Activated naive CD8-positive, alpha-beta T cell treated with anti-CD3 and anti-CD28 coated beads, Interleukin-2, amount 50 U/mL, for 24 hours (primary cell): ENCODE results near the gene COL23A1.

Source experiments
- ATAC-seq: fragments of 150-1000 bp; cut with Tn5 transposase; one replicate; pipeline ENCODE4 v1.10.0; 2021
- DNase-seq: peaks from one replicate; pipeline ENCODE4 v3.0.0; 2021
- H3K27ac Mint-ChIP-seq: one replicate; pipeline ENCODE4 v1.8.0; 2021; ENCODE audit warnings: mild to moderate bottlenecking, mixed read lengths
- H3K27me3 Mint-ChIP-seq: one replicate; pipeline ENCODE4 v1.8.0; 2021; ENCODE audit warnings: mixed read lengths
- H3K36me3 Mint-ChIP-seq: one replicate; pipeline ENCODE4 v1.8.0; 2021; ENCODE audit warnings: low read depth, mixed read lengths
- H3K4me1 Mint-ChIP-seq: one replicate; pipeline ENCODE4 v1.8.0; 2021; ENCODE audit warnings: mixed read lengths
- H3K4me3 Mint-ChIP-seq: one replicate; pipeline ENCODE4 v1.8.0; 2021; ENCODE audit warnings: mild to moderate bottlenecking, moderate library complexity, mixed read lengths
- H3K9me3 Mint-ChIP-seq: one replicate; pipeline ENCODE4 v1.8.0; 2021; ENCODE audit warnings: mixed read lengths

Gene COL23A1

GRCh38 chr5:178434851-178435250, 155.3 kb downstream of the COL23A1 start:
- Mint-ChIP-seq H3K36me3 (no peaks in the 10 kb centered on the region), H3K4me3 (no peak overlapping the region), H3K27me3 (no peaks in the 10 kb centered on the region), H3K27ac (no peak overlapping the region), H3K9me3 (no peaks in the 10 kb centered on the region), H3K4me1 (no peaks in the 10 kb centered on the region)
- DNase-seq (no peak), ATAC-seq (no peak)

GRCh38 chr5:178434016-178434761, 156.0 kb downstream of the COL23A1 start:
- no peaks in the 10 kb centered on the region for H3K27me3 Mint-ChIP-seq
- no peaks in the 10 kb centered on the region for H3K36me3 Mint-ChIP-seq
- DNase-seq (no peak), ATAC-seq (no peak)
- no peaks in the 10 kb centered on the region for H3K9me3 Mint-ChIP-seq
- no peaks in the 10 kb centered on the region for H3K4me1 Mint-ChIP-seq
- H3K27ac Mint-ChIP-seq, result no peak overlapping the region
- no peak overlapping the region for H3K4me3 Mint-ChIP-seq

DNA sequence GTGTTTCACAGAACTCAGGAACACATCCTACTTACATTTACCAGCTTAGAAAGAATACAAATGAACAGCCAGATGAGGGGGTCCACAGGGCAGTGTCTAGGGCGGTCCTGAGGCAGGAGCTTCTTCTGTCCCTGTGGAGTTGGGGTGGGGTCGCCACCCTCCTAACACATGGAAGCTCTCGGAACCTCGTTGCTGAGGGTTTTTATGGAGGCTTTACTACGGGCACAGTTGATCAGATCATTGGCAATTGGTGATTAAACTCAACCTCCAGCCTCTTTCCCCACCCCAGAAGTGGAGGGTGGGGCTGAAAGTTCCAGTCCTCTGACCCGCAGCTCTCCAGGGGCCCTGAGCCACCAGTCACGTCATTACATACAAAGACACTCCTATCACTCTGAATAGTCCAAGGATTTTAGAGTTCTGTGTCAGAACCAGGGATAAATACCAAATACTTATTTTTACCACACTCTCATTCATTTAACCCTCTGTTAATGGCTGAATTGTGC, 156.9 kb downstream of the COL23A1 start:
- H3K27me3 Mint-ChIP-seq, result no peaks in the 10 kb centered on the region
- H3K9me3 Mint-ChIP-seq, result no peaks in the 10 kb centered on the region
- no peaks in the 10 kb centered on the region for H3K4me1 Mint-ChIP-seq
- DNase-seq, result no peak
- no peaks in the 10 kb centered on the region for H3K36me3 Mint-ChIP-seq
- ATAC-seq, result no peak
- H3K27ac Mint-ChIP-seq, result no peak overlapping the region
- H3K4me3 Mint-ChIP-seq, result no peak overlapping the region

DNA sequence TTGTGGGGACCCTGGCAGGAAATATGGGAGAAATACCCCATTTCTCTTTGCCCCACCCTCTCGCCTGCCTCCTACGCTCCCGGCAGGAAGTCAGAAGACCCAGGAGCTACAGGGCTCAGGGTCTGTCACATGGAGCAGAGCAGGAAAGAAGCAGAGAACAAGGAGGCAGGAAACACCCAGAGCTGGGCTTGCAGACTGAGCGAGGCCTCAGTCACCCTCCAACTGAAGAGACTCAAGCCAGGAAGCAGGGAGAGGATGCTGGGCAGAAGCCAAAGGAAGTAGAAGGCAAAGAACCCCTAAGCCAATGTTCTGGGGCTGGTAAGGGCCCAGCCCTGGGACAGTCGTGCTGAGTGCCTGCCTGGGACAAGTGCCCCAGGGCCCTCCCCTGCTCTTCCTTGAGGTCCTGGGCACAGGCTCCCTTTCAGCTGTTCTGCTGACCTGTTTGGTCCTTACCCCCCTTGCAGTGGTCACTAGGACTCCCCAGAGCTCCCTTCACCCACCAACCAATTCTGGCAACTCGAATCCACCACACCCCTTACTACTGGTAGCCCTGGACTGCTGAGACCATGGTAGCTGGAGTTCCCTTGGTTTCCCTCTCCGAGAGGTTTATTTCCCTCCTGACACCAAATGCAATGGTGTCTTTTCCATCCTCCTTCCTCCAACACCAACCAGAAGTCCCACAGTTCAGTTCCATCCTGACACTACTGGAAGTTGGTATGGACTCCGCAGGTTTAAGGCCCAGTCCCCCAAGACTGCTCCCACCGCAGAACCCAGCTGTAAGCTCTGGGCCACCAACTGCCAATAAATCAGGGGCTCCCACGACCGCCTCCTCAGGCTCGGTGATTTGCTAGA, 157.5 kb downstream of the COL23A1 start:
- H3K27ac Mint-ChIP-seq, result no peak overlapping the region
- no peak for ATAC-seq
- no peaks in the 10 kb centered on the region for H3K4me1 Mint-ChIP-seq
- no peak overlapping the region for H3K4me3 Mint-ChIP-seq
- DNase-seq, result no peak
- no peaks in the 10 kb centered on the region for H3K9me3 Mint-ChIP-seq
- no peaks in the 10 kb centered on the region for H3K27me3 Mint-ChIP-seq
- H3K36me3 Mint-ChIP-seq, result no peaks in the 10 kb centered on the region

DNA sequence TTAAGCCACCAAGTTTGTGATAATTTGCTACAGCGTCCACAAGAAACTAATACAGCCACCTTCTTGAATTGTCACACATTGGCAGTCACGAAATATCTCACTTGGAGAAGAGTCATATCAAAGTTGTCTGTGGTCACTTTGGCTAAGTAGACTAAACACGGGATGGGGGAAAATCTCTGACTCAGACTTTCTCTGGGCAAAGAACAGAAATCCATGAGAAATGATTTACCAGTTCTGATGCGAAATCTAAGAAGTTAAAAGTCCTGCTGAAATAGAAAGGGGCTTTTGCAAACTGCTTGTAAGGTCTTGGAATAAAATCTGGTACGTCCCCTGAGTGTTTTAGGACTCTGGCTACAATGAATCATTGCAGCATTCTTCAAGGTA, 158.4 kb downstream of the COL23A1 start:
- no peak for ATAC-seq
- H3K4me3 Mint-ChIP-seq, result no peak overlapping the region
- no peak for DNase-seq
- H3K4me1 Mint-ChIP-seq, result no peaks in the 10 kb centered on the region
- no peaks in the 10 kb centered on the region for H3K27me3 Mint-ChIP-seq
- H3K36me3 Mint-ChIP-seq, result no peaks in the 10 kb centered on the region
- H3K9me3 Mint-ChIP-seq, result no peaks in the 10 kb centered on the region
- no peak overlapping the region for H3K27ac Mint-ChIP-seq

DNA sequence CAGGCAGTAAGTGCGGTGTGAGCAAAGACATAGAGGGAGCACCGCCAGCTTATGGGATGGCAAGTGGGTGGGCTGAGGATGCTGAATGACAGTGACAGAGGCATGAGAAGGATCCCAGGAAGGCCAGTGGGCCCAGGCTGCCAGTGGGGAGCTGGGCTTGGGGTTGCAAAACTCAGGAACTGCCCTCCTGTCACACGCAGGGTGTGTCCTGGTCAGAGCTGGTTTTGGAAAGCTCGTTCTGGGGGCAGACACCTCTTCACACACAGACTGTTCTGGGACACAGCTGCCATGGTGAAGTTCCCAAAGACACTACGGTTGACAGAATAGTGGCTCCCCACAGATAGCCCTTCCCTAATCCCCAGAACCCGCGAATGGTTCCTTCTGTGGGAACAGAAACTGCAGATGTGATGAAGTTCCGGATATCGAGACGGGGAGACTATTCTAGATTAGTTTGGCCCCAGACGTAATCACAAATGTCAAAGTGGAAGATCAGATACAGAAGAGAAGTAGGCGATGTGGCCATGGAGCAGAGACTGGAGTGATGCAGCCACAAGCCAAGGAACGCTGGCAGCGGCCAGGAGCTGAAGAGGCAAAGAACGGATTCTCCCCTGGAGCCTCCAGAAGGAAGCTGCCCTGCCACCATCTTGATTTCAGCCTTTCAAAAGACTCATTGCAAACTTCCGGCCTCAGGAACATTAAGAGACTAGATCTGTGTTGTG, 159.0 kb downstream of the COL23A1 start:
- Mint-ChIP-seq H3K9me3 (no peaks in the 10 kb centered on the region), H3K27me3 (no peaks in the 10 kb centered on the region), H3K36me3 (no peaks in the 10 kb centered on the region), H3K27ac (no peak overlapping the region), H3K4me3 (no peak overlapping the region), H3K4me1 (no peaks in the 10 kb centered on the region)
- ATAC-seq (no peak), DNase-seq (no peak)

DNA sequence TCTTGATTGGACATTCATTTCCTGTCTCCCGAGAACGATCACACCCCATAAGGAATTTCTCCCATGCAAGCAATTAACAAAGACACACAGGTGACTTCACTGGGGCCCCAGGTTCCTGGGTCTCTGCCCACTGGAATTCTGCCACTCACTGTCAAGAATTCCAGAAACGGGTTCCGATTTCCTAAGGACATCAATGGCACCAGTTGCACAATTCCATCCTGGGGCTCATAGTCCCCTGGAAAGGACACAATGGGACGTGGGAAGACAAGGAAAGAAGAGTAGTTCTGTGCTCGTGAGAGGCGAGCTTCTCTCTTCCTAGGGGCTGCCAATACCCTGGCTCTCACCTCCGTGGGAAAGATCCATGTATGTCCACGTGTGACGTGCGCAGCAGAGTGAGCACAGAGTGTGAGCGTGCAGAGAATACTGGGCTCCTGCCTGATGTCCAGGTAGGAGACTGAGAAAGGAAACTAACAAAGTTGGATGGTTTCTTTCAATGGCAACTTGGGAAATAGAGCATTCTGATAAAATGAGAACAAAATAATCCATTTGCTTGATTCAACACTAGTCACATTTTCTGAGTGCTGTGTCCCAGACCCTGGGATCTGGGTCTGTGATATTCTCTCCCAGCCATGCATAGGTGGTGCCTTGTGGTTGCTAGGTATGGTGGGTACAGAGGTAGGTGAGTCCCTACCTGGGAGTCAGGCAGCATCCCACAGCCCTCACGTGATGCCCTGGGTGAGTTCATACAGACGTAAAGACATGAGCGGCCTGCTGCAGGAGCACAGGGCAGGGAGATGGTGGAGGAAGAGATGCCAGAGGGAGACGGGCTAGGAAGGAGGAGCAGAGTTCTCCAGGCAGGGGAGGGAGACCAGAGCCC, 159.8 kb downstream of the COL23A1 start:
- H3K4me3 Mint-ChIP-seq, result no peak overlapping the region
- ATAC-seq (no peak), DNase-seq (no peak)
- no peak overlapping the region for H3K27ac Mint-ChIP-seq
- no peaks in the 10 kb centered on the region for H3K4me1 Mint-ChIP-seq
- H3K27me3 Mint-ChIP-seq, result no peaks in the 10 kb centered on the region
- H3K9me3 Mint-ChIP-seq, result no peaks in the 10 kb centered on the region
- no peaks in the 10 kb centered on the region for H3K36me3 Mint-ChIP-seq

DNA sequence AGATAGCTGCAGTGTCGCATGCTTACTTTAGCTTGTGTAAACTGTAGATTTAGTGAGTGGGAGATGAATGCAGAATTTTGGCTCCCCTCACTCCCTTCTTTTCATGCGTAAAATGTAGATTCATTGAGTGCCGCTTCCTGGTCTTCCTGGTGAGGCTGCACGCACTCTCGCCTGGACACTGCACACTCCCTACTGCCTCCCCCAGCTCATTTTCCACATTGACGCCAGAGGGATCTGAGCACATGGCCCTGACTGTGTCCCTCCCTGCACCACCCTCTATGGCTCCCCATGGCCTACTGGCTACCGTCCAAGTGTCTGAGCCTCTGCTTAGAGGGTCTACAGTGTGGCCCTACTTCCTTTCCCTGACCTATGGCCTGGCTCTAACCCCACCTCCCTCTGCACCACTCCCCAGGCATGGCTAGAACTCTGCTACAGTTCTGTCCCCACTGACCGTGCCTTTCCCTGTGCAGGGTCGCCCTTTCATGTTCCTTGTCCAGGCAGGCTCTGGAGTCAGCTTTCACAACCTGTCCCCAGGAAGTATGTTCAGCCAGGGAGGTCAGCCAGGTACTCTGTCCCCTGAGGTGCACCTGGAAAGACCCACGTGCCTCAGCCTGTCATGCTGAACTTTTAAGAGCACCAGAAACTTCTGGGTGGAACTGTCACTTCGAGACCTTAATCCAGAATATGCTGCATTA, 160.6 kb downstream of the COL23A1 start:
- Mint-ChIP-seq H3K27me3 (no peaks in the 10 kb centered on the region), H3K4me3 (no peak overlapping the region), H3K9me3 (no peaks in the 10 kb centered on the region), H3K36me3 (no peaks in the 10 kb centered on the region), H3K27ac (no peak overlapping the region), H3K4me1 (no peaks in the 10 kb centered on the region)
- no peak for DNase-seq
- no peak for ATAC-seq

DNA sequence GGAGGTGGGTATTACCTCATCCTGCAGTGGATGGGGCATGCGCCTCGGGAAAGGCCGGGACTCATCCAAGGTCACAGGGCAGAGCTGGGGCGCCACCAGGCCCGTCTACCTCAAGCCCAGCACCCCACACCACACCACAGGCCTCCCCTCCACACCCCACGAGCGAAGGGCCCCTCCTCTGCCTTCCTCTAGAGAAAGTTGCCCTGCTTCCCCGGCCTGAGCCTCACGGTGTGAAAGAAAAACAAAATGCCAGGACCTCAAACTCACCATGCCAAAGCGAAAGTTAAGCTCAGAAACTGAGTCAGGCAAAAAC, 161.1 kb downstream of the COL23A1 start:
- no peaks in the 10 kb centered on the region for H3K36me3 Mint-ChIP-seq
- no peak overlapping the region for H3K27ac Mint-ChIP-seq
- no peak for ATAC-seq
- H3K27me3 Mint-ChIP-seq, result no peaks in the 10 kb centered on the region
- no peak overlapping the region for H3K4me3 Mint-ChIP-seq
- no peaks in the 10 kb centered on the region for H3K9me3 Mint-ChIP-seq
- no peaks in the 10 kb centered on the region for H3K4me1 Mint-ChIP-seq
- DNase-seq, result no peak

GRCh38 chr5:178428341-178429155, 161.6 kb downstream of the COL23A1 start:
- no peaks in the 10 kb centered on the region for H3K36me3 Mint-ChIP-seq
- H3K4me3 Mint-ChIP-seq, result no peak overlapping the region
- no peaks in the 10 kb centered on the region for H3K4me1 Mint-ChIP-seq
- DNase-seq, result no peak
- no peak for ATAC-seq
- H3K9me3 Mint-ChIP-seq, result no peaks in the 10 kb centered on the region
- H3K27ac Mint-ChIP-seq, result no peak overlapping the region
- no peaks in the 10 kb centered on the region for H3K27me3 Mint-ChIP-seq

- H3K9me3 Mint-ChIP-seq, result no peaks in the 10 kb centered on the region
- no peak overlapping the region for H3K27ac Mint-ChIP-seq
- H3K36me3 Mint-ChIP-seq, result no peaks in the 10 kb centered on the region
- ATAC-seq (no peak), DNase-seq (no peak)
- no peak overlapping the region for H3K4me3 Mint-ChIP-seq
- no peaks in the 10 kb centered on the region for H3K4me1 Mint-ChIP-seq
- no peaks in the 10 kb centered on the region for H3K27me3 Mint-ChIP-seq
These were observed 162.5 kb downstream of the COL23A1 start for GRCh38 chr5:178427576-178428197.

DNA sequence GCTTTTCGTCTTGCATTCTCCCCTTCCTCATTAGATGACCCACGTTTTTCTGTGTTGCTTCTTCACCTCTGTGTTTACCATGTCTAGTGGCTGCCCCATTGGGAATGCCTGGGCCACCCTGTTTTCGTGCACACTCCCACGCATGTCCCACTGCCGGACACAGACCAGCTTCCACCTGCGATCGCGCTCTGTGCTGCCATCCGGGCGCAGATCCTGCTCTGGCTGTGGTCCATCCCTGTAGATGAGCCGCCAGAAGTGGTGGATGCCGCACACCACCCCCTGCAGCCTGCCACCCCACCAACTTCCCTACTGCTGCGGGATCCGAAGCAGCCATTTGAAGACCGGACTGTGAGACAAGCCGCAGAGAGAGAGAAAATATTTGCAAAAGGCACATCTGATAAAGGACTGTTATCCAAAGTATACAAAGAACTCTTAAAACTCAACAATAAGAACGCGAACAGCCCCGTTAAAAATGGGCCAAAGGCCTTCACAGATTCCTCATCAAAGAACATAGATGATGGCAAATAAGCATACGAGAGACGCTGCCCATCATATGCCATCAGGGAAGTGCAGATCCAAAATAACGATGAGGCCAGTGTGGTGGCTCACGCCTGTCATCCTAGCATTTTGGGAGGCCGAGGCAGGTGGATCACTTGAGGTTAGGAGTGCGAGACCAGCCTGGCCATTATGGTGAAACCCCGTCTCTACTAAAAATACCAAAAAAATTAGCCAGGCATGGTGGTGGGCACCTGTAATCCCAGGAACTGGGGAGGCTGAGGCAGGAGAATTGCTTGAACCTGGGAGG, 163.7 kb downstream of the COL23A1 start:
- DNase-seq (no peak), ATAC-seq (no peak)
- Mint-ChIP-seq H3K36me3 (no peaks in the 10 kb centered on the region), H3K27me3 (no peaks in the 10 kb centered on the region), H3K27ac (no peak overlapping the region), H3K4me1 (no peaks in the 10 kb centered on the region), H3K4me3 (no peak overlapping the region), H3K9me3 (no peaks in the 10 kb centered on the region)
